Left ventricle myocardium inferior (tissue), 1 donor: ENCODE results near the gene GPC5. TPM values are rescaled to one million over a fixed set of nuclear protein-coding genes. Genes with fewer than 3 reads are reported as not detected.

ENCODE experiments used
- DNase-seq: peaks from one replicate; pipeline ENCODE4 v3.0.0-alpha.2; 2020
- H3K27ac ChIP-seq: fragments of 200-600 bp; replicated peaks from 2 replicates; pipeline ENCODE4 v1.8.0; 2021
- H3K27me3 ChIP-seq: fragments of 200-600 bp; 2 replicates; pipeline ENCODE4 v1.8.0; 2021; ENCODE audit warnings: low read depth
- H3K36me3 ChIP-seq: fragments of 200-600 bp; 2 replicates; pipeline ENCODE4 v1.8.0; 2021
- H3K4me1 ChIP-seq: fragments of 200-600 bp; 2 replicates; pipeline ENCODE4 v1.8.0; 2021
- H3K4me3 ChIP-seq: fragments of 200-600 bp; 2 replicates; pipeline ENCODE4 v1.8.0; 2021; ENCODE audit warnings: mild to moderate bottlenecking, moderate library complexity
- H3K9me3 ChIP-seq: fragments of 200-600 bp; replicated peaks from 2 replicates; pipeline ENCODE4 v1.8.0; 2021
- CTCF ChIP-seq: fragments of 200-600 bp; IDR thresholded peaks from 2 replicates; pipeline ENCODE4 v1.8.0; 2021; ENCODE audit warnings: antibody characterized with exemption, mild to moderate bottlenecking, borderline replicate concordance
- intact Hi-C: fragments of 100-400 bp; cut with micrococcal nuclease; formaldehyde crosslinking; loops from one replicate; pipeline ENCODE4 v1.11.0; 2022
- total RNA-seq: library from RNA; stranded (reverse); fragmentation: NEBNext Ultra II Directional; extraction: Animal tissue kit (Norgen Biotek cat#: 25700); gene quantifications from one replicate; pipeline ENCODE4 v1.2.1, GENCODE V29; 2021
- donor health status: DM: no; HTN: yes; CAD: no; lungs with severe emphysema.

Gene GPC5
- total RNA-seq, 1 donor from 2014 or later = 1.5 TPM

DNA sequence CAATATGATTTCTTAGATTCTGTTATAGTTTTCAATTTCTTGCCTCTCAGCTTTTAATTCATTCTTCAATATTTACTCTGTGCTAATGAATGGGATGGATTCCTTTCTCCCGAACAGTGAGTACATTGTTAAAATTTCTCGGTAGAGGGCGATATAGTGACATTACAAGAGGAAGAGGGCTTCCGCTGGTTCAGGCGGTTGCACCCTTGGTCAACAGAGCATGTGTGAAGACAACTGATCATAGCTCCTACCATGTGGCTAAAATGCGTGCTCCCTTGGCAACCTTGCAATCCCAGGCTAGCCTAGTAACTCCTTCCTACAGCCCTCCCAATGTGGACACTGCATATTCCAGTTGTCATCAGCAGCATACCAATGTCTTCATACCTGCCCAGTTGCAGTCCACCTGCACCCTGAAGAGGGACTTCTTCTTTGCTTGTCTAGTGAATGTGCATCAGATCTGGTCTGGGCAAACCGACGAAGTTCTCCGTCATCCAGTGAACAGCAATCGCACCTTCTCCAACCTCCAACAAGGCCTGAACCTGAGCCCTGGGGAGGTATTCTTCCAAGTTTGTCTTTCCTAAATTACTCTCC, 1175.1 kb downstream of the GPC5 start:
- peak; percentile 29 for TF ChIP-seq CTCF
- Histone ChIP-seq H3K27me3 (no peaks in the 10 kb centered on the region), H3K9me3 (no peaks in the 10 kb centered on the region), H3K4me3 (no peak overlapping the region), H3K4me1 (no peaks in the 10 kb centered on the region), H3K27ac (no peak overlapping the region), H3K36me3 (no peaks in the 10 kb centered on the region)
- no peak for DNase-seq
- intact Hi-C loops = no loop called here

- intact Hi-C loops = no loop called here
- no peak overlapping the region for H3K27ac ChIP-seq
- H3K36me3 ChIP-seq = no peaks in the 10 kb centered on the region
- no peaks in the 10 kb centered on the region for H3K9me3 ChIP-seq
- H3K4me1 ChIP-seq = no peaks in the 10 kb centered on the region
- no peak overlapping the region for H3K4me3 ChIP-seq
- no peak for DNase-seq
- TF ChIP-seq CTCF = no peak
- no peaks in the 10 kb centered on the region for H3K27me3 ChIP-seq
Measured at GRCh38 chr13:92574499-92574898, 1176.1 kb downstream of the GPC5 start.

DNA sequence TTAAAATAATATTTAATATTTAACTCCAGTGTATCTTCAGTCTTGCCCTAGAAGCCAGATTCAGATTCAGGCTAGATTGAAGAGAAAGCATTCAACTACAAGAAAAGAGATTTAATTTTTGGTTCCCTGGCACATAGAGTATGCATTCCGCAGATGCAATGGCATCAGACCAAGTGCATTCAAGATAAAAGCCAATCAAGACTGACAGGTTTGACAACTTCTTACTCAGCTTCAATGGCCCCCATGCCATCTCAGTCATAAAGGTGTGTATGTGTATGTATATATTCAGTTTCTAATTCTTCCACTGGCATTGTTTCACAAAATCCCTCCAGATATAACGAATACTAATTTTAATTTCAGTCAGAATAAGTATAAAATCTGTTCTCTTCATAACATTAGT, 1177.4 kb downstream of the GPC5 start:
- no peak for DNase-seq
- no peaks in the 10 kb centered on the region for H3K4me1 ChIP-seq
- no peaks in the 10 kb centered on the region for H3K36me3 ChIP-seq
- intact Hi-C loops = no loop called here
- no peaks in the 10 kb centered on the region for H3K27me3 ChIP-seq
- H3K27ac ChIP-seq = no peak overlapping the region
- no peak overlapping the region for H3K4me3 ChIP-seq
- no peak for TF ChIP-seq CTCF
- peaks cover 7% of the 10 kb centered on the region for H3K9me3 ChIP-seq

DNA sequence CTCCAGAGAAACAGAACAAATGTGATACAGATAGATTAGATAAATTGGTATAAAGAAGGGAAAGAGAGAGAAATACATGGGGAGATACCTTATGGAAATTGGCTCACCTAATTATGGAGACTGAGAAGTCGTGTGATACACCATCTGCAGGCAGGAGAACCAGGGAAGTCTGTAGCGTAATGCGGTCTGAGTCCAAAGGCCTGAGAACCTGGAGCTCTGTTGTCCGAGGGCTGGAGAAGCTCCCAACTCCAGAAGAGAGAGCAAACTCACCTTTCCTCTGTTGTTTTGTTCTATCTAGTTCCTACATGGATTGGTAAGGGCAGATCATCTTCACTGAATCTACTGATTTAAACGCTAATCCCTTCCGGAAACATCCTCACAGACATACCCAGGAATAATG, 1179.9 kb downstream of the GPC5 start:
- Histone ChIP-seq H3K27me3 (no peaks in the 10 kb centered on the region), H3K27ac (no peak overlapping the region), H3K36me3 (no peaks in the 10 kb centered on the region), H3K4me3 (no peak overlapping the region), H3K4me1 (no peaks in the 10 kb centered on the region), H3K9me3 (peaks cover 22% of the 10 kb centered on the region)
- no peak for TF ChIP-seq CTCF
- intact Hi-C loops = no loop called here
- no peak for DNase-seq

DNA sequence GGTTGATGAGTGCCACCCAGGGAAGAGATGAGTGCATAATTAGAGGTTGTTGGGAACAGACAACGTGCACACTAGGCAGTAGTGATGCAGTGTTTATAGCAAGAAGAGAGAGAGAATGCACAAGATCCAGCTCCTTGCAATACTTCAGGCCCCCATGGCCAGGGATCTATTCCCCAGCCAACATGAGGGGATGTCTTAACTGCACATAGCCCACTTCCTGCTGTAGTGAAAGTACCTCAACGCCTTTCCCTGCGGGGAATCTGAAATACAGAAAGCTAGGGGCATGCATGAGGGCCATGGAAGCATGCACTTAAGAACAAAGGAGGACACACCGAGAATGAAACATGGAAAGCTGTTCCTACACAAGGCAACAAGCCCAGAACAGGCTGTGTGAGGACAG, 1191.5 kb downstream of the GPC5 start:
- no peak for TF ChIP-seq CTCF
- no peaks in the 10 kb centered on the region for H3K36me3 ChIP-seq
- no peaks in the 10 kb centered on the region for H3K4me1 ChIP-seq
- H3K4me3 ChIP-seq = no peak overlapping the region
- no peak overlapping the region for H3K27ac ChIP-seq
- H3K27me3 ChIP-seq = no peaks in the 10 kb centered on the region
- H3K9me3 ChIP-seq = peaks cover 19% of the 10 kb centered on the region
- DNase-seq = no peak
- intact Hi-C loops = no loop called here
